Tibial artery (tissue), 4 donors: ENCODE results near the gene BRF1.

Experiments
- DNase-seq, 2 donors: peaks; one replicate each; pipeline ENCODE4 v3.0.0-alpha.2; 2019
- H3K27ac ChIP-seq, 2 donors: fragments of 200-600 bp; sonication (generic) in 1 of 2; 1 replicate in 1 of 2; 2 replicates in 1 of 2; pipeline ENCODE4 v1.5.1; 2018 to 2019; ENCODE audit warnings: mild to moderate bottlenecking in 1 of 2
- H3K27me3 ChIP-seq, 2 donors: fragments of 200-600 bp; sonication (generic) in 1 of 2; one replicate each; pipeline versions ENCODE4 v1.5.1 to v1.6.0; 2016 to 2019
- H3K36me3 ChIP-seq, 3 donors: fragments of 200-600 bp; sonication (generic) in 2 of 3; one replicate each; pipeline ENCODE4 v1.5.1; 2016 to 2019; ENCODE audit warnings: mild to moderate bottlenecking in 2 of 3
- H3K4me1 ChIP-seq, 4 donors: fragments of 200-600 bp; sonication (generic) in 2 of 4; 1 replicate in 3 of 4; 2 replicates in 1 of 4; pipeline ENCODE4 v1.5.1; 2016 to 2019
- H3K4me3 ChIP-seq, 2 donors: fragments of 200-600 bp; sonication (generic) in 1 of 2; 1 replicate in 1 of 2; 2 replicates in 1 of 2; pipeline ENCODE4 v1.5.1; 2018 to 2019; ENCODE audit warnings: mild to moderate bottlenecking in 2 of 2
- H3K9me3 ChIP-seq, 3 donors: fragments of 200-600 bp; sonication (generic) in 1 of 3; one replicate each; pipeline ENCODE4 v1.5.1; 2016 to 2019
- CTCF ChIP-seq, 2 experiments: fragments of 200-600 bp in 1 of 2; fragments of 450-650 bp in 1 of 2; IDR thresholded peaks; one replicate each; pipeline ENCODE4 v1.5.1; 2017 to 2019; ENCODE audit warnings: antibody characterized with exemption in 2 of 2, mild to moderate bottlenecking in 1 of 2, moderate library complexity in 1 of 2
- intact Hi-C: fragments of 100-400 bp; cut with DNase I; formaldehyde crosslinking; loops from one replicate; pipeline ENCODE4 v1.15.0; 2023; ENCODE audit warnings: low total_unique reads

The BRF1 gene

GRCh38 chr14:105258846-105259245 is 42.0 kb downstream of the BRF1 start:
- no peaks in the 10 kb centered on the region for H3K27me3 ChIP-seq
- TF ChIP-seq CTCF (IDR thresholded peaks at IDR 0.05): no peak
- H3K36me3 ChIP-seq: peaks cover 0 to 48% (median 28%) of the 10 kb centered on the region in 3 donors
- intact Hi-C loops: loop anchor here (10.0 kb wide), 1 partner anchor 56 kb away; the partner anchor contains the start of gene PACS2
- DNase-seq: no peak
- H3K4me1 ChIP-seq: no peaks in the 10 kb centered on the region
- H3K9me3 ChIP-seq: no peaks in the 10 kb centered on the region
- no peak overlapping the region for H3K4me3 ChIP-seq
- no peak overlapping the region for H3K27ac ChIP-seq

GRCh38 chr14:105257464-105257863 is 43.3 kb downstream of the BRF1 start:
- no peaks in the 10 kb centered on the region for H3K9me3 ChIP-seq
- no peak for TF ChIP-seq CTCF (IDR thresholded peaks at IDR 0.05)
- H3K4me3 ChIP-seq: no peak overlapping the region
- no peaks in the 10 kb centered on the region for H3K27me3 ChIP-seq
- no peak overlapping the region for H3K27ac ChIP-seq
- H3K4me1 ChIP-seq: no peaks in the 10 kb centered on the region
- H3K36me3 ChIP-seq: peaks cover 0 to 57% (median 34%) of the 10 kb centered on the region in 3 donors
- intact Hi-C loops: loop anchor here (10.0 kb wide), 1 partner anchor 57 kb away; the partner anchor contains the start of gene PACS2
- DNase-seq: peak in 1 of 2 donors; percentile 61

GRCh38 chr14:105256292-105256960 is 44.4 kb downstream of the BRF1 start:
- H3K4me1 ChIP-seq: no peaks in the 10 kb centered on the region
- no peak overlapping the region for H3K4me3 ChIP-seq
- TF ChIP-seq CTCF (IDR thresholded peaks at IDR 0.05): no peak
- peaks cover 10 to 67% (median 41%) of the 10 kb centered on the region in 3 donors for H3K36me3 ChIP-seq
- intact Hi-C loops: loop anchor here (10.0 kb wide), 1 partner anchor 58 kb away; the partner anchor contains the start of gene PACS2
- no peaks in the 10 kb centered on the region for H3K9me3 ChIP-seq
- no peak overlapping the region for H3K27ac ChIP-seq
- H3K27me3 ChIP-seq: no peaks in the 10 kb centered on the region
- peak in 1 of 2 donors; percentile 58 for DNase-seq

- no peak for TF ChIP-seq CTCF (IDR thresholded peaks at IDR 0.05)
- Histone ChIP-seq H3K27me3 (no peaks in the 10 kb centered on the region), H3K9me3 (no peaks in the 10 kb centered on the region), H3K4me3 (no peak overlapping the region), H3K27ac (no peak overlapping the region), H3K4me1 (peaks cover 0 to under 1% (median under 1%) of the 10 kb centered on the region in 4 donors), H3K36me3 (peaks cover 11 to 70% (median 49%) of the 10 kb centered on the region in 3 donors)
- peak in 1 of 2 donors; percentile 55 for DNase-seq
- intact Hi-C loops: loop anchor here (10.0 kb wide), 1 partner anchor 60 kb away; the partner anchor contains the start of gene PACS2
Measured at GRCh38 chr14:105255021-105255507, 45.7 kb downstream of the BRF1 start.

- Histone ChIP-seq H3K36me3 (peaks cover 11 to 70% (median 55%) of the 10 kb centered on the region in 3 donors), H3K27me3 (no peaks in the 10 kb centered on the region), H3K4me1 (peaks cover 0 to 12% (median 8%) of the 10 kb centered on the region in 4 donors), H3K27ac (no peak overlapping the region), H3K4me3 (no peak overlapping the region), H3K9me3 (no peaks in the 10 kb centered on the region)
- no peak for DNase-seq
- intact Hi-C loops: loop anchor here (10.0 kb wide), 1 partner anchor 61 kb away; the partner anchor contains the start of gene PACS2
- no peak for TF ChIP-seq CTCF (IDR thresholded peaks at IDR 0.05)
Measured at GRCh38 chr14:105253329-105253682, 47.5 kb downstream of the BRF1 start.
